Vagina (tissue), 2 donors: ENCODE results near the gene CT45A10. TPM values are rescaled to one million over a fixed set of nuclear protein-coding genes. Genes with fewer than 3 reads are reported as not detected.
"Not testable (repeated sequence)": the region's sequence is repeated elsewhere in the genome, so short reads cannot be mapped to it uniquely, and the experiment has no call there.

Experiments used
- DNase-seq, 2 donors: peaks; one replicate each; pipeline ENCODE4 v3.0.0-alpha.2; 2017; ENCODE audit errors: extremely low spot score in 2 of 2
- H3K27ac ChIP-seq: fragments of 200-600 bp; sonication (generic); one replicate; pipeline ENCODE4 v1.5.1; 2019
- H3K27me3 ChIP-seq: fragments of 200-600 bp; sonication (generic); one replicate; pipeline ENCODE4 v1.5.1; 2019
- H3K36me3 ChIP-seq, 2 donors: fragments of 200-600 bp; sonication (generic); one replicate each; pipeline ENCODE4 v1.5.1; 2017 to 2019
- H3K4me1 ChIP-seq: fragments of 200-600 bp; sonication (generic); one replicate; pipeline ENCODE4 v1.5.1; 2019
- H3K4me3 ChIP-seq, 2 donors: fragments of 200-600 bp; sonication (generic); 1 replicate in 1 of 2; 2 replicates in 1 of 2; pipeline ENCODE4 v1.5.1; 2016 to 2019
- H3K9me3 ChIP-seq: fragments of 200-600 bp; sonication (generic); one replicate; pipeline ENCODE4 v1.5.1; 2019
- intact Hi-C: fragments of 100-400 bp; cut with DNase I; formaldehyde crosslinking; loops from one replicate; pipeline ENCODE4 v1.15.1; 2023
- total RNA-seq: library from RNA; depleted of rRNA; stranded (reverse); fragments of >200 nt; gene quantifications from one replicate; pipeline ENCODE4 v1.2.3, GENCODE V29; 2016

Gene CT45A10
- total RNA-seq, 1 donor from 2014 or later = not detected

GRCh38 chrX:135837180-135837579 is 56.1 kb downstream of the CT45A10 start, which contains the start of gene CT45A7:
Gene CT45A7 (minus strand): TSS chrX:135837280. CDS start chrX:135833533, 3,747 bp downstream.
- H3K27ac ChIP-seq, H3K36me3 ChIP-seq, intact Hi-C loops, H3K27me3 ChIP-seq, H3K4me1 ChIP-seq, H3K9me3 ChIP-seq, H3K4me3 ChIP-seq, DNase-seq: not testable (repeated sequence)

Other genes with a start within 250 kb of the CT45A10 start
- not detected for gene CT45A1, start 179.8 kb downstream of the CT45A10 start, total RNA-seq
- not detected for gene CT45A3, start 125.3 kb downstream of the CT45A10 start, total RNA-seq
- gene CT45A5, start 107.9 kb downstream of the CT45A10 start, total RNA-seq = not detected
- gene CT45A6, start 90.7 kb downstream of the CT45A10 start, total RNA-seq = not detected
- not detected for gene CT45A2, start 73.4 kb downstream of the CT45A10 start, total RNA-seq
- gene CT45A7, start 56.2 kb downstream of the CT45A10 start, total RNA-seq = not detected
- not detected for gene CT45A8, start 38.9 kb downstream of the CT45A10 start, total RNA-seq
- gene CT45A9, start 21.6 kb downstream of the CT45A10 start, total RNA-seq = not detected
- gene SAGE1, start 272 bp upstream of the CT45A10 start, total RNA-seq = not detected
- 18.9 TPM for gene MMGT1, start 80.5 kb upstream of the CT45A10 start, total RNA-seq
- gene SLC9A6, start 92.0 kb upstream of the CT45A10 start, total RNA-seq = 12.8 TPM